ENCODE results near the gene KIAA0513. TPM values are rescaled to one million over a fixed set of nuclear protein-coding genes. Genes with fewer than 3 reads are reported as not detected.

The KIAA0513 gene, protein sequence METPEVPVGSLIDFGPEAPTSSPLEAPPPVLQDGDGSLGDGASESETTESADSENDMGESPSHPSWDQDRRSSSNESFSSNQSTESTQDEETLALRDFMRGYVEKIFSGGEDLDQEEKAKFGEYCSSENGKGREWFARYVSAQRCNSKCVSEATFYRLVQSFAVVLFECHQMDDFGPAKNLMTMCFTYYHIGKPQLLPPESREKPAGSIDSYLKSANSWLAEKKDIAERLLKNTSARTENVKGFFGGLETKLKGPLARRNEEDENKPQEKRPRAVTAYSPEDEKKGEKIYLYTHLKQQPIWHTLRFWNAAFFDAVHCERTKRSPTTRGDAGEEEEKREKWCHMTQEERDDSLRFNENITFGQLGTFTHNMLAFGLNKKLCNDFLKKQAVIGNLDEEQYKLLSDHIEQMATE
- total RNA-seq = 10 to 100 TPM; 31.9 to 36.5 (median 33.5) TPM
- long read RNA-seq, donor 1, full-length matches to known transcripts = 10 of 27 reads
- long read RNA-seq, donor 1, partial matches to known transcripts = 4 of 27 reads
- long read RNA-seq, donor 1, other reads (novel, unspliced or antisense) = 13 of 27 reads
- long read RNA-seq, donor 2, full-length matches to known transcripts = 1 of 5 reads
- long read RNA-seq, donor 2, partial matches to known transcripts = 0 of 5 reads
- long read RNA-seq, donor 2, other reads (novel, unspliced or antisense) = 4 of 5 reads

DNA sequence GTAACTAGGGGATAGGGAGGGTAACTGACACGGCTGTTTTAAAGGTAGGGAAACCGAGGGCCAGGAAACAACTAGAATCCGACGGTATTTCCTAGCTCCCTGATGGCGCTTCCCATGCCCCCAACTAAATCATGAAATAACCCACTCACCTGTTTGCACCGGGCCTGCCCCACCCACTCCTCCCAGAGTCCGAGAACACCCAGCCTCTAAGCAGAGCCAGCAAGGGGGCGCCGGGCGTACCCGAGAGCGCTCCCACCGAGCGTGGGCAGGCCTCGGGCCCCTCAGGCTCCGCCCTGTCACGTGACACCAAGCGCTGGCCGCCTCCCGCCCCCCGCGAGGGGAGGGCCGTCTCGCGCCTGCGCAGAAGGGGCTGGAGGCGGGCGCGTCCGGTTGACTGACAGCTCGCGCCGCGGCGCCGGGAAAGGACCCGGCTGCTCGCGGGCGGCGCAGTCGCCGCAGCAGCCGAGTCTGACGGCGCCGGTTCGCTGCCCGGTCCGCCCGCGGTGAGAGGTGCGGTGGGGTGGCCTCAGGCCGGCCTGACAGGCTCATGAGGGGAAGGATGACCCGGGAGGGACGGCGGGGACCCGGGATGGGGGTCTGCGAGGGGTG is at the start of gene KIAA0513:
TSS of gene KIAA0513 (plus strand) at position 447 of the 609 bp plus-strand sequence. CDS start 39,277 bp downstream, outside the sequence.
- peaks cover 39% of the 10 kb centered on the region for H3K4me1 ChIP-seq (ENCODE audit: low read depth)
- ATAC-seq = peak; percentile 89
- H3K9me3 ChIP-seq = no peaks in the 10 kb centered on the region
- DNase-seq = peak; percentile 96 to 97 (median 96)
- TF ChIP-seq, protein P1, sequence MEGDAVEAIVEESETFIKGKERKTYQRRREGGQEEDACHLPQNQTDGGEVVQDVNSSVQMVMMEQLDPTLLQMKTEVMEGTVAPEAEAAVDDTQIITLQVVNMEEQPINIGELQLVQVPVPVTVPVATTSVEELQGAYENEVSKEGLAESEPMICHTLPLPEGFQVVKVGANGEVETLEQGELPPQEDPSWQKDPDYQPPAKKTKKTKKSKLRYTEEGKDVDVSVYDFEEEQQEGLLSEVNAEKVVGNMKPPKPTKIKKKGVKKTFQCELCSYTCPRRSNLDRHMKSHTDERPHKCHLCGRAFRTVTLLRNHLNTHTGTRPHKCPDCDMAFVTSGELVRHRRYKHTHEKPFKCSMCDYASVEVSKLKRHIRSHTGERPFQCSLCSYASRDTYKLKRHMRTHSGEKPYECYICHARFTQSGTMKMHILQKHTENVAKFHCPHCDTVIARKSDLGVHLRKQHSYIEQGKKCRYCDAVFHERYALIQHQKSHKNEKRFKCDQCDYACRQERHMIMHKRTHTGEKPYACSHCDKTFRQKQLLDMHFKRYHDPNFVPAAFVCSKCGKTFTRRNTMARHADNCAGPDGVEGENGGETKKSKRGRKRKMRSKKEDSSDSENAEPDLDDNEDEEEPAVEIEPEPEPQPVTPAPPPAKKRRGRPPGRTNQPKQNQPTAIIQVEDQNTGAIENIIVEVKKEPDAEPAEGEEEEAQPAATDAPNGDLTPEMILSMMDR (IDR thresholded peaks at IDR 0.05) = peak; percentile 6
- intact Hi-C loops (cut with DNase I, micrococcal nuclease) = no loop called here
- no peaks in the 10 kb centered on the region for H3K36me3 ChIP-seq (ENCODE audit: low read depth)
- peak within 1 kb of the TSS; percentile 60 for H3K4me3 ChIP-seq

DNA sequence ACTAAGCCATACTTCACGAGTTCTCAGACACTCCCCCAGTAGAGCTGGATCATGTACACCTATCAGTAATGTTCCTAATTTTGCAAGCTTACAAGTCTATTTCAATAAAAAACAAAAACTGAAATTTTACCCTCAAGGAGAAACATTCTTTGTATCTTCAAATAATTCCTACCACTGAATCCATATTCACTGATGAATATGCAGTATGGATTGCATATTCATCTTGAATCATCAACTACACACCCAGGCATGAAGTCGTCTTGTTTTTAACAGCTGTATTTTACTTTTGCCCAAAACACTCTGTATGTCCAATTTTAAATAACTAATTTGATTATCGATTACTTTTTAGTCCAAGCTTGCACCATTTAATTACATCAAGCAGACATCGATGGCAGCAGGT is 48.1 kb upstream of the KIAA0513 start:
- DNase-seq = no peak
- no peaks in the 10 kb centered on the region for H3K9me3 ChIP-seq
- ATAC-seq = no peak
- H3K36me3 ChIP-seq (ENCODE audit: low read depth) = peaks cover 10% of the 10 kb centered on the region
- peaks cover 19% of the 10 kb centered on the region for H3K4me1 ChIP-seq (ENCODE audit: low read depth)
- TF ChIP-seq, protein P1 (IDR thresholded peaks at IDR 0.05) = no peak
- intact Hi-C loops (cut with DNase I, micrococcal nuclease) = no loop called here
- no peak overlapping the region for H3K4me3 ChIP-seq

DNA sequence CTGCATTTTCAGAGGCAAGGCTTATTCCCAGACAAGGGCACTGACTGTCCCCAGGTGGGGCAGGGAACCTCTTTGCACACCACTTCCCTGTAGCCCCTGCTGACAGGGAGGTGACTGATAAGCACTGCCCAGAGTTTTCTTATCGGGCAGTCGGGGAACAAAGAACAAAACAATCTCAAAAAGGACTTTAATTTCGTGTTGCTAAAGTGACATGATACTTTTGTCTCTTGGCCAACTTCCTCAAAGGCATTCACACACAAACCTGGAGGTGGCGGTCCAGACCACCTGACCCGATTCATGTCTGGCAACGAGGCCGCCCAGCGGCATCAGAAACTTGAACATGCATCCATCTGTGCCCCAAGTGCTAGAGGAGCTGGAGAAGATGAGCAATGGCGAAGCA is 45.2 kb upstream of the KIAA0513 start:
- Histone ChIP-seq H3K9me3 (no peaks in the 10 kb centered on the region), H3K4me3 (no peak overlapping the region), H3K36me3 (ENCODE audit: low read depth) (peaks cover 3% of the 10 kb centered on the region), H3K4me1 (ENCODE audit: low read depth) (peaks cover 20% of the 10 kb centered on the region)
- TF ChIP-seq, protein P1 (IDR thresholded peaks at IDR 0.05) = no peak
- peak; percentile 74 to 76 (median 75) for DNase-seq
- intact Hi-C loops (cut with DNase I, micrococcal nuclease) = no loop called here
- peak; percentile 85 for ATAC-seq

DNA sequence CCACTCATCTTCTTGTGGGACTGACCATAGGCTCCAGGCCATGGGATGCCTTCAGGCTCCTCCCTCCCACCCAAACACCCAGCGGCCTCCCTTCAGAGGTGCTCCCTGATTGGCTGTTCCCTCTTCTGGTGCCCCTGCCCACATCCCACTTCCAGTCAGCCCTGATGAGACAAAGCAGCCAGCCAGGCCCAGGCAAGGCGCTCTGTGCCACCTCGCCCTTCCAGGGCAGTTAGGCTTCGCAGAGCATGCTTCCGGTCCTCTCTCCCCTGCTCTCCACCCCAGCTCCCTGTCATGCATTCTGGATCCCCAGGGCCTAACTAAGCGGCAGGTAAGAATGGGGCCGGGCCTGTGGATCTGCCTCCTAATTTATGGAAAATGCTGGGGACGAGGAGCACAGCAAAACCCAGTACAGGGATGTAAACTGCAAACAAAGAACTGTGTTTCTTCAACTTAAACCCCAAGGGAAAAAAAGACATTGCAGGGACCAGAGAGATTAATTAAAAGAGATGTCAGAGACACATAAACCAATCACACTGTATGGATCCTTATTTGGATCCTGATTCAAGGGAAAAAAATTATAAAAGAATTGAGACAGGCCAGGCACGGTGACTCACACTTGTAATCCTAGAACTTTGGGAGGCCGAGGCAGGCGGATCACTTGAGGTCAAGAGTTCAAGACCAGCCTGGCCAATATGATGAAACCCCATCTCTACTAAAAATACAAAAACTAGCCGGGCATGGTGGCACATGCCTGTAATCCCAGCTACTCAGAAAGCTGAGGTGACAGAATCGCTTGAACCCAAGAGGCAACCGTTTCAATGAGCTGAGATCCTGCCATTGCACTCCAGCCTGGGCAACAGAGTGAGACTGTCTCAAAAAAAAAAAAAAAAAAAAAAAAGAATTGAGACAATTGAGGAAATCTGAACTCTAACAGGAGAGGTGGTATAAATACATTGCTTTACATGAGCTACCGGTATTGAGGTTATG is 42.2 kb upstream of the KIAA0513 start:
- Histone ChIP-seq H3K4me1 (ENCODE audit: low read depth) (peaks cover 20% of the 10 kb centered on the region), H3K36me3 (ENCODE audit: low read depth) (peaks cover 11% of the 10 kb centered on the region), H3K4me3 (no peak overlapping the region), H3K9me3 (no peaks in the 10 kb centered on the region)
- intact Hi-C loops (cut with DNase I, micrococcal nuclease) = no loop called here
- ATAC-seq = no peak
- TF ChIP-seq, protein P1 (IDR thresholded peaks at IDR 0.05) = no peak
- DNase-seq = no peak

DNA sequence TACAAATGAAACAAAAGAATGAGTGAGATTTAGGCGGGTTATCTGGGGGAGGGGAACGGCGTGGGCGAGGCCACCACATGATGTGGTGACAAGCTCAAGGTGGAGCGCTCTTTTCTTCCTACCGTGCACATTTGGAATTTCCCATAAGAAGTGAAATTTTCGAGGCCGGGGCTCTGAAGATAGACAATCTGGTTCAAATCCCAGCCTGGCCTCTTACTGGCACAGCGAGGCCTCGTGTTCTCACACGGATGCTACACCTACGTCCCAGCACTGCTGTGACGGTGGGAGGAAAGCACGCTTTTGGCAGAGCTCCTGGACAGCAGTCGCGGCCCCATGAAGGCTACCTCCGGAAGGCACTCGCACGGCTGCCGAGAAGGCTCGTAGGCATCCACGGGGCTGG is 41.5 kb upstream of the KIAA0513 start:
- Histone ChIP-seq H3K36me3 (ENCODE audit: low read depth) (peaks cover 11% of the 10 kb centered on the region), H3K4me3 (no peak overlapping the region), H3K4me1 (ENCODE audit: low read depth) (peaks cover 20% of the 10 kb centered on the region), H3K9me3 (no peaks in the 10 kb centered on the region)
- DNase-seq (no peak), ATAC-seq (no peak)
- TF ChIP-seq, protein P1 (IDR thresholded peaks at IDR 0.05) = no peak
- intact Hi-C loops (cut with DNase I, micrococcal nuclease) = no loop called here

Data from mucosa of descending colon (tissue), 3 donors.